A673 (cell line): ENCODE results near the gene KIAA0232. TPM values are rescaled to one million over a fixed set of nuclear protein-coding genes. Genes with fewer than 3 reads are reported as not detected.

ENCODE experiments used
- BruUV-seq: library from RNA; stranded (reverse); fragments of 400-500 nt; replicated peaks from 2 replicates; lab custom pipeline; 2021; lab: Mats Ljungman, UMichigan
- CTCF ChIA-PET: fragments of 300-600 bp; sonication (Branson Sonifier 250); formaldehyde crosslinking; loops from one replicate; lab custom pipeline; 2022; ENCODE audit warnings: antibody characterized with exemption; lab: Charles Lee
- POLR2A ChIA-PET: fragments of 300-600 bp; sonication (Branson Sonifier 250); formaldehyde crosslinking; loops from one replicate; lab custom pipeline; 2022; ENCODE audit warnings: antibody characterized with exemption; ENCODE audit not compliant: low non-redundant PET; lab: Charles Lee
- DNase-seq: peaks from one replicate; pipeline ENCODE4 v3.0.0-alpha.2; 2015; ENCODE audit warnings: low spot score
- H3K27ac ChIP-seq: fragments of 200-600 bp; sonication (generic); 2 replicates; pipeline ENCODE4 v1.5.1; 2016; ENCODE audit warnings: mixed run types, low read depth, mild to moderate bottlenecking, mixed read lengths, antibody characterized with exemption, low read length; ENCODE audit not compliant: poor library complexity, severe bottlenecking
- H3K27me3 ChIP-seq: fragments of 200-600 bp; sonication (generic); replicated peaks from 2 replicates; pipeline ENCODE4 v1.6.1; 2017; ENCODE audit warnings: mixed run types, low read depth, mild to moderate bottlenecking, mixed read lengths, antibody characterized with exemption, low read length; ENCODE audit not compliant: insufficient read depth, poor library complexity
- H3K36me3 ChIP-seq: fragments of 200-600 bp; sonication (generic); 2 replicates; pipeline ENCODE4 v1.6.1; 2016; ENCODE audit warnings: mixed run types, mild to moderate bottlenecking, mixed read lengths, antibody characterized with exemption, low read length; ENCODE audit not compliant: insufficient read depth, poor library complexity, severe bottlenecking
- H3K4me1 ChIP-seq: fragments of 200-600 bp; sonication (generic); 2 replicates; pipeline ENCODE4 v1.6.1; 2017; ENCODE audit warnings: mixed run types, mild to moderate bottlenecking, mixed read lengths, antibody characterized with exemption, low read length; ENCODE audit not compliant: insufficient read depth, poor library complexity, severe bottlenecking
- H3K4me3 ChIP-seq: fragments of 200-600 bp; sonication (generic); 2 replicates; pipeline ENCODE4 v1.5.1; 2016; ENCODE audit warnings: low read depth, mixed run types, mild to moderate bottlenecking, mixed read lengths, low read length; ENCODE audit not compliant: poor library complexity, severe bottlenecking
- H3K9me3 ChIP-seq: fragments of 200-600 bp; sonication (generic); 2 replicates; pipeline ENCODE4 v1.6.1; 2016; ENCODE audit warnings: mixed run types, low read depth, mild to moderate bottlenecking, mixed read lengths, antibody characterized with exemption, low read length; ENCODE audit not compliant: poor library complexity, severe bottlenecking
- EZH2 ChIP-seq: fragments of 200-600 bp; sonication (generic); IDR thresholded peaks from 2 replicates; pipeline ENCODE4 v1.6.1; 2017; ENCODE audit warnings: borderline replicate concordance, low read depth, mild to moderate bottlenecking, mixed read lengths, antibody characterized with exemption, low read length; ENCODE audit not compliant: poor library complexity, severe bottlenecking
- intact Hi-C: fragments of 100-400 bp; cut with micrococcal nuclease; formaldehyde crosslinking; loops from one replicate; pipeline ENCODE4 v1.10.0; 2022; ENCODE audit not compliant: unreplicated experiment
- total RNA-seq: library from RNA; stranded (reverse); gene quantifications from 2 replicates; pipeline ENCODE4 v1.2.3, GENCODE V29; 2021
- TF ChIP-seq, protein P1 (sequence below): fragments of 300-800, 200-600 bp; sonication (generic); conservative IDR thresholded peaks from 2 replicates; pipeline ENCODE4 v1.5.1; 2017; ENCODE audit warnings: low read depth, mild to moderate bottlenecking, antibody characterized with exemption, low read length, moderate library complexity, mixed read lengths

The KIAA0232 gene
- total RNA-seq, 1 experiment from 2014 or later: 30.2 TPM

GRCh38 chr4:6915041-6916005 is 132.8 kb downstream of the KIAA0232 start:
- DNase-seq: no peak
- Histone ChIP-seq H3K9me3 (no peaks in the 10 kb centered on the region), H3K4me3 (no peak overlapping the region), H3K4me1 (peaks cover 32% of the 10 kb centered on the region), H3K27me3 (no peaks in the 10 kb centered on the region), H3K27ac (no peak overlapping the region), H3K36me3 (no peaks in the 10 kb centered on the region)
- ChIA-PET CTCF (interaction anchor here (0.7 kb wide), 1 partner anchor 536 kb away, joined by 3 read pairs; no protein-coding TSS in a partner anchor), POLR2A (no interaction called here)
- intact Hi-C loops: no loop called here
- no TSS peak for BruUV-seq
- TF ChIP-seq EZH2: no peak
- TF ChIP-seq, protein P1, sequence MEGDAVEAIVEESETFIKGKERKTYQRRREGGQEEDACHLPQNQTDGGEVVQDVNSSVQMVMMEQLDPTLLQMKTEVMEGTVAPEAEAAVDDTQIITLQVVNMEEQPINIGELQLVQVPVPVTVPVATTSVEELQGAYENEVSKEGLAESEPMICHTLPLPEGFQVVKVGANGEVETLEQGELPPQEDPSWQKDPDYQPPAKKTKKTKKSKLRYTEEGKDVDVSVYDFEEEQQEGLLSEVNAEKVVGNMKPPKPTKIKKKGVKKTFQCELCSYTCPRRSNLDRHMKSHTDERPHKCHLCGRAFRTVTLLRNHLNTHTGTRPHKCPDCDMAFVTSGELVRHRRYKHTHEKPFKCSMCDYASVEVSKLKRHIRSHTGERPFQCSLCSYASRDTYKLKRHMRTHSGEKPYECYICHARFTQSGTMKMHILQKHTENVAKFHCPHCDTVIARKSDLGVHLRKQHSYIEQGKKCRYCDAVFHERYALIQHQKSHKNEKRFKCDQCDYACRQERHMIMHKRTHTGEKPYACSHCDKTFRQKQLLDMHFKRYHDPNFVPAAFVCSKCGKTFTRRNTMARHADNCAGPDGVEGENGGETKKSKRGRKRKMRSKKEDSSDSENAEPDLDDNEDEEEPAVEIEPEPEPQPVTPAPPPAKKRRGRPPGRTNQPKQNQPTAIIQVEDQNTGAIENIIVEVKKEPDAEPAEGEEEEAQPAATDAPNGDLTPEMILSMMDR: no peak

GRCh38 chr4:6916069-6916586 is 133.6 kb downstream of the KIAA0232 start:
- Histone ChIP-seq H3K36me3 (no peaks in the 10 kb centered on the region), H3K27me3 (no peaks in the 10 kb centered on the region), H3K9me3 (no peaks in the 10 kb centered on the region), H3K27ac (no peak overlapping the region), H3K4me3 (no peak overlapping the region), H3K4me1 (peaks cover 29% of the 10 kb centered on the region)
- no peak for DNase-seq
- CTCF ChIA-PET: interaction anchor here (0.7 kb wide), 1 partner anchor 537 kb away, joined by 3 read pairs; no protein-coding TSS in a partner anchor
- BruUV-seq: no TSS peak
- POLR2A ChIA-PET: no interaction called here
- TF ChIP-seq EZH2: no peak
- TF ChIP-seq, protein P1: no peak
- intact Hi-C loops: no loop called here

- H3K27ac ChIP-seq: peak overlapping the region; percentile 39
- BruUV-seq: no TSS peak
- ChIA-PET CTCF (no interaction called here), POLR2A (no interaction called here)
- H3K27me3 ChIP-seq: no peaks in the 10 kb centered on the region
- H3K36me3 ChIP-seq: no peaks in the 10 kb centered on the region
- no peak overlapping the region for H3K4me3 ChIP-seq
- TF ChIP-seq EZH2: no peak
- TF ChIP-seq, protein P1: no peak
- H3K4me1 ChIP-seq: peaks cover 29% of the 10 kb centered on the region
- peak; percentile 68 for DNase-seq
- no peaks in the 10 kb centered on the region for H3K9me3 ChIP-seq
- intact Hi-C loops: no loop called here
These were observed 134.3 kb downstream of the KIAA0232 start for GRCh38 chr4:6916587-6917460.
